GM10248 (cell line): Measurements from ENCODE around the gene CRIP1.
A peak's percentile ranks its signal among the peaks of the same experiment; 100 is the strongest.

Source experiments
- CTCF ChIA-PET: fragments of 300-600 bp; sonication (Branson Sonifier 250); formaldehyde crosslinking; extraction: SDS; loops from one replicate; lab custom pipeline; 2021; ENCODE audit warnings: antibody characterized with exemption; lab: Yijun Ruan, JAX
- POLR2A ChIA-PET: fragments of 350-650 bp; sonication (Branson Sonifier 250); formaldehyde crosslinking; extraction: SDS; loops from one replicate; lab custom pipeline; 2020; ENCODE audit warnings: antibody characterized with exemption; lab: Yijun Ruan, JAX
- DNase-seq: peaks from one replicate; pipeline ENCODE4 v3.0.0; 2012; ENCODE audit errors: extremely low spot score
- TF ChIP-seq, protein P1 (sequence below): IDR thresholded peaks from 2 replicates; pipeline ENCODE4 v1.5.1; 2012; ENCODE audit warnings: mild to moderate bottlenecking, low read depth; ENCODE audit errors: extremely low read depth, missing control alignments, control extremely low read depth

Gene CRIP1

GRCh38 chr14:105536051-105536450, 49.4 kb downstream of the CRIP1 start:
- no peak for DNase-seq
- POLR2A ChIA-PET: no interaction called here
- CTCF ChIA-PET: interaction anchor here (0.9 to 9.4 kb wide), 4 partner anchors 9 to 882 kb away, joined by 3 to 58 read pairs (median 4); no protein-coding TSS in a partner anchor
- TF ChIP-seq, protein P1, sequence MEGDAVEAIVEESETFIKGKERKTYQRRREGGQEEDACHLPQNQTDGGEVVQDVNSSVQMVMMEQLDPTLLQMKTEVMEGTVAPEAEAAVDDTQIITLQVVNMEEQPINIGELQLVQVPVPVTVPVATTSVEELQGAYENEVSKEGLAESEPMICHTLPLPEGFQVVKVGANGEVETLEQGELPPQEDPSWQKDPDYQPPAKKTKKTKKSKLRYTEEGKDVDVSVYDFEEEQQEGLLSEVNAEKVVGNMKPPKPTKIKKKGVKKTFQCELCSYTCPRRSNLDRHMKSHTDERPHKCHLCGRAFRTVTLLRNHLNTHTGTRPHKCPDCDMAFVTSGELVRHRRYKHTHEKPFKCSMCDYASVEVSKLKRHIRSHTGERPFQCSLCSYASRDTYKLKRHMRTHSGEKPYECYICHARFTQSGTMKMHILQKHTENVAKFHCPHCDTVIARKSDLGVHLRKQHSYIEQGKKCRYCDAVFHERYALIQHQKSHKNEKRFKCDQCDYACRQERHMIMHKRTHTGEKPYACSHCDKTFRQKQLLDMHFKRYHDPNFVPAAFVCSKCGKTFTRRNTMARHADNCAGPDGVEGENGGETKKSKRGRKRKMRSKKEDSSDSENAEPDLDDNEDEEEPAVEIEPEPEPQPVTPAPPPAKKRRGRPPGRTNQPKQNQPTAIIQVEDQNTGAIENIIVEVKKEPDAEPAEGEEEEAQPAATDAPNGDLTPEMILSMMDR: no peak

DNA sequence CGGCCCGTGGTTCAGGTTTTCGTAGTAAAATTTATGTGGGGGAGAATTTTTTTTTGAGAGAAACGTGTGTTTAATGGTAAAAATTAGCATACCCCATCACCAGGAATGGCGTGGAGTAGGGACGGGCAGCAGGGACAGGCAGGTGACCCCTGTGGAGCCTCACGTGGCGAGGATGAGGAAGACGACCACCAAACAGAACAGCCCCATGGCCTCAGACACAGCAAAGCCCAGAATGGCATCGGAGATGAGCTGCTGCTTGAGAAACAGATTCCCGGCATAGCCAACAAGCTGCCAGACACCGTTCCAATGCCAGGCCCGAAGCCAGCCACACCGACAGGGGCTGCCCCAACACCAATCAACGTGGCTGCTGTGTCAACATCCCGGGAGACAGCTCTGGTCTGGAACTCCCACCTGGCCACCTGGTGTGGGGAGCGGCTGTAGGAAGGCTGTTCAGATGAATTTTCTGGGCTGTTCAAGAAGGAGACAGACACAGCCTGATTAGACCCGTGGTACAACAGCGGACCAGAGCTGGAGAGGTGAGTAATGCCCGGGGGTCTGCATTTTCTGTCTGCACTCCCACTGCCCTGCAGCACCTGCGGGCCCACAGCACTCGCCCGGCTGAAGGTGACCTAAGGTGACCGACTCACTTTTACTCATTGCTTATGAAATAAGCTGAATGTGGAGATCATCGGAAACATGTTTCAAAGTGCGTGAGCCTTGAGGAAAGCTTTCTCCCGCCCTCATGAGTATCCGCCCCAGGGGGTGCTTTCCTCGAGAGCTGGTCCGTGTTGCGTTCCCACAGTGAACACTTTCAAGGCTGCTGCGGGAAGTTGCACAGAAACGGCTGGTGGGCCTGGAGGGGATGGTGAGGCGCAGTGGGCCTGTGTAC, 50.2 kb downstream of the CRIP1 start:
- ChIA-PET CTCF (interaction anchor here (0.6 to 9.4 kb wide), 21 partner anchors 9 to 884 kb away, joined by 3 to 58 read pairs (median 4); no protein-coding TSS in a partner anchor), POLR2A (no interaction called here)
- TF ChIP-seq, protein P1: no peak
- no peak for DNase-seq

DNA sequence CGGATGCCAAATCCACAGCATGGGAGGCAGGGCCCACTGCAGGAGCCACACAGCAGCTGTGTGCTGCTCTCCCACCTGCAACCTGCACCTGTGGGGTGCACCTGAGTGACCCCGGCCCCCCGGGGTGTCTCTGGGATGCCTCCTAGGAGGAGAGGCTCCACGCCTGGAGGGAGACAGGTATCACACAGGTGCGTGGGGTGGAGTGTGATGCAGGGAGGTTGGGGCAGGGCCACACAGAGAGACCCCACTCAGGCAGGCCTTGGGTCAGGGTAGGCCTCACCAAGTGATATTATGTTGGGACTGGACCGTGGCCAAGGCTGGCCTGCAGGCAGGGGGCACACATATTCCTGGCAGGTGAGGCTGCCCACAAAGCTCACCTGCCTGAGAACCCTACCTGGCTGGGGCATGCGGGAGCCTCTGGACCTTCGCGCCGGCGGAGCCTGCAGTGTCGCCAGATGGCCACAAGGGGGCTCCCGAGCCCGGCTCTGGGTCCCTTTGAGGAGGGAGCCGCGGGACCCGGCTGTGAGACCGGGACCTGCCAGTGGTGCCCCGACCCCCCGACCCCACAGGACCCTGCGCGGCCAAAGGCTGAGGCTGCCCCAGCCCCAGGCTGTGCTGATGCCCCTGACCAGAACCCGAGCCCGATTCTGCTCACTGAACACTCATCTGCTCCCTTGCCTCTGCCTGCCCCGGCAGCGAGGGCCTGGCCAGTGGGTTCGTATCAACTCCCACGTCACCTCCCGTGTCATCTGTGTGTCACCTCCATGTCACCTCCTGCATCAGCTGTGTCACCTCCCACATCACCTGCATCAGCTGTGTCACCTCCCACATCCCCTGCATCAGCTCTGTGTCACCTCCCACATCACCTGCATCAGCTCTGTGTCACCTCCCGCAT, 51.1 kb downstream of the CRIP1 start:
- TF ChIP-seq, protein P1: peak; percentile 96
- POLR2A ChIA-PET: no interaction called here
- DNase-seq: peak; percentile 90
- CTCF ChIA-PET: interaction anchor here (0.6 to 9.4 kb wide), 20 partner anchors 9 to 884 kb away, joined by 3 to 58 read pairs (median 4); no protein-coding TSS in a partner anchor
